Measurements from ENCODE around the gene PRM3. TPM values are rescaled to one million over a fixed set of nuclear protein-coding genes. Genes with fewer than 3 reads are reported as not detected.

The PRM3 gene
- total RNA-seq, 1 donor from 2014 or later: not detected

GRCh38 chr16:11297492-11298142 is 24.2 kb upstream of the PRM3 start:
- Mint-ChIP-seq H3K4me3 (no peak overlapping the region), H3K27ac (ENCODE audit: unreplicated experiment) (no peak overlapping the region), H3K4me1 (peaks cover 7% of the 10 kb centered on the region), H3K9me3 (no peaks in the 10 kb centered on the region), H3K36me3 (ENCODE audit: low read depth) (no peaks in the 10 kb centered on the region), H3K27me3 (ENCODE audit: low read depth) (peaks cover 2% of the 10 kb centered on the region)
- DNase-seq (ENCODE audit: low read depth, low spot score): no peak
- no peak for TF ChIP-seq CTCF (conservative IDR thresholded peaks at IDR 0.05)

DNA sequence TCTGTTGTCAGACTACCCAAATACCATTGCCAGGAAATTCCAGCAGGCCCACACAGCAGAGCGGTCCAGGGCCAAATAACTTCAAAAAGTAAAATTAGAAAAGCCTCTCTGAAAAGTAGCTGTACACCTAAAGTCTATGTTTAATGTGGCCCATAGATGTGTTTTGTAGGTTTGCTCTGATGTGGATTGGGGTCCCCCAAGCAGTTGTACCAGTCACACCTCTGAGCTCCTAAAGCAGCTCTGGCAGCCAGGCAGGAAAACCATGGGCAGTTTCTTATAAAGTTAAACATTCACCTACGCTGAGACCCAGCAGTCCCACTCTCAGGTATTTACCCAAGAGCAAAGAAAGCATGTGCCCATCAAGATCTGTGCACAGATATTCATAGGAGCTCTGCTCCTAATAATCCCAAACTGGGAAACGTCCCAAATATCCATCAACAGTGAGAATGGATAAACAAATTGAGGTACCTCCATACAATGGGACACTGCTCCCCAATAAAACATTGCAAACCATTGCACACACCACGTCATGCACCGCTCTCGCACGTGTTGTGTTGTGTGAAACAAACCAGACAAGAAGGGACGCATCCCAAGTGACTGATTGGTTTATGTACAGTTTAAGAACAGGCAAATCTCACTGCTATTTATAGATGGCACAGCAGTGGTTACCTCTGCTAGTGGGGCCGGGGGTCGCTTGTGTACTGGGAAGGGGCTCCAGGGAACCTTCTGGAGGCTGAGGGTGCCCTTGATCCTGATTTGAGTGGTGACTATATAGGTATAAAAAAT is 23.5 kb upstream of the PRM3 start:
- H3K9me3 Mint-ChIP-seq: no peaks in the 10 kb centered on the region
- peaks cover 2% of the 10 kb centered on the region for H3K27me3 Mint-ChIP-seq (ENCODE audit: low read depth)
- H3K4me1 Mint-ChIP-seq: peaks cover 7% of the 10 kb centered on the region
- TF ChIP-seq CTCF (conservative IDR thresholded peaks at IDR 0.05): no peak
- no peaks in the 10 kb centered on the region for H3K36me3 Mint-ChIP-seq (ENCODE audit: low read depth)
- H3K27ac Mint-ChIP-seq (ENCODE audit: unreplicated experiment): no peak overlapping the region
- no peak overlapping the region for H3K4me3 Mint-ChIP-seq
- DNase-seq (ENCODE audit: low read depth, low spot score): no peak

DNA sequence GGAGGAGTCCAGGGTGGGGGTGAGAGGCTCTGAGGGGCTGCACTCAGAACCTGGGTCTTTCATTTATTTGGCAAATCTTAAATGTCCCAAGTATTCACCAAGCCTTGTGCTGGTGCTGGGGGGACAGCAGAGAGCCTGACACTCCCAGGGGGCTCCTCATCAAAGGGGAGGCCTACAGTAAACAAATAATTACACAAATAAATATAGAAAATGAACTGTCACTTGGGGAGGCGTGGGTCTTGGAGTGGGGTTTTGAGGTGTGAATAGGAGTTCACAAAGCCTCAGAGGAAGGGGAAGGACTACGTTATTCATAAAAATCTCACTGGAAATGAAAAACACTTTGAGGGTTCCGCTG is 22.9 kb upstream of the PRM3 start:
- peaks cover 11% of the 10 kb centered on the region for H3K4me1 Mint-ChIP-seq
- no peak for TF ChIP-seq CTCF (conservative IDR thresholded peaks at IDR 0.05)
- peaks cover 2% of the 10 kb centered on the region for H3K27me3 Mint-ChIP-seq (ENCODE audit: low read depth)
- H3K36me3 Mint-ChIP-seq (ENCODE audit: low read depth): no peaks in the 10 kb centered on the region
- H3K27ac Mint-ChIP-seq (ENCODE audit: unreplicated experiment): no peak overlapping the region
- DNase-seq (ENCODE audit: low read depth, low spot score): no peak
- H3K4me3 Mint-ChIP-seq: no peak overlapping the region
- no peaks in the 10 kb centered on the region for H3K9me3 Mint-ChIP-seq

- no peak overlapping the region for H3K27ac Mint-ChIP-seq (ENCODE audit: unreplicated experiment)
- peaks cover 2% of the 10 kb centered on the region for H3K27me3 Mint-ChIP-seq (ENCODE audit: low read depth)
- TF ChIP-seq CTCF (conservative IDR thresholded peaks at IDR 0.05): no peak
- no peaks in the 10 kb centered on the region for H3K9me3 Mint-ChIP-seq
- H3K36me3 Mint-ChIP-seq (ENCODE audit: low read depth): no peaks in the 10 kb centered on the region
- no peak overlapping the region for H3K4me3 Mint-ChIP-seq
- no peak for DNase-seq (ENCODE audit: low read depth, low spot score)
- peaks cover 13% of the 10 kb centered on the region for H3K4me1 Mint-ChIP-seq
Measured at GRCh38 chr16:11295672-11296071, 22.2 kb upstream of the PRM3 start.

DNA sequence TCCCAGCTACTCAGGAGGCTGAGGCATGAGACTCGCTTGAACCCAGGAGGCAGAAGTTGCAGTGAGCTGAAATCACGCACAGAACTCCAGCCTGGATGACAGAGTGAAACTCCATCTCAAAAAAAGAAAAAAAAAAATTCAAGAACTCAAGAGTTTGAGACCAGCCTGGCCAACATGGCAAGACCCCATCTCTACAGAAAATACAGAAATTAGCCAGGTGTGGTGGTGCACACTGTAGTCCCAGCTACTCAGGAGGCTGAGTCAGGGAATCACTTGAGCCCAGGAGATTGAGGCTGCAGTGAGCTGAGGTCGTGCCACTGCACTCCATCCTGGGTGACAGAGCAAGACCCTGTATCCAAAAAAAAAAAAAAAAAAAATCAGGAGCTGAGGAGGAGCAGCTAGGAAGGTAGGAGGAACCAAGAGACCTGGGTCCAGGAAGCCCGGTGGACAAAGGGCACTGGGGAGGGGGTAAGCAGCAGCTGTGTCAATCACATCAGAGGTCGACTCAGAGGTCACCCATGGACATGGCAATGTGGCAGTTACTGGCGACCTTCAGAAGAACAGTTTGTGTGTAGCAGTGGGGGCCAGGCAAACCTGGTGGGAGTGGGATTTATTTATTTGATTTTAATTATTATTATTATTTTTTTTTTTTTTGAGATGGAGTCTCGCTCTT is 18.8 kb upstream of the PRM3 start:
- DNase-seq (ENCODE audit: low read depth, low spot score): no peak
- Mint-ChIP-seq H3K9me3 (no peaks in the 10 kb centered on the region), H3K27ac (ENCODE audit: unreplicated experiment) (no peak overlapping the region), H3K27me3 (ENCODE audit: low read depth) (no peaks in the 10 kb centered on the region), H3K4me3 (no peak overlapping the region), H3K4me1 (peaks cover 10% of the 10 kb centered on the region), H3K36me3 (ENCODE audit: low read depth) (no peaks in the 10 kb centered on the region)
- TF ChIP-seq CTCF (conservative IDR thresholded peaks at IDR 0.05): no peak
